ENCODE results near the gene LEF1.

GRCh38 chr4:108030332-108030731 lies 138.4 kb downstream of the LEF1 start:
- TF ChIP-seq POU6F1 (CRISPR knock-in tag; IDR thresholded peaks at IDR 0.05; ENCODE audit: borderline replicate concordance, low read depth) (no peak), CSDC2 (CRISPR knock-in tag; IDR thresholded peaks at IDR 0.05) (no peak), PATZ1 (CRISPR knock-in tag; IDR thresholded peaks at IDR 0.05; ENCODE audit: borderline replicate concordance) (no peak)

All from SK-N-SH treated with all-trans-retinoic acid at 6 μM for 48 hours (cell line).